Activated CD4-positive, alpha-beta T cell treated with anti-CD3 and anti-CD28 coated beads, Interleukin-2, amount 50 U/mL, for 1 hour (primary cell): ENCODE data around the gene DBH.

Source experiments
- DNase-seq: peaks from one replicate; pipeline ENCODE4 v3.0.0-alpha.2; 2020

Gene DBH

DNA sequence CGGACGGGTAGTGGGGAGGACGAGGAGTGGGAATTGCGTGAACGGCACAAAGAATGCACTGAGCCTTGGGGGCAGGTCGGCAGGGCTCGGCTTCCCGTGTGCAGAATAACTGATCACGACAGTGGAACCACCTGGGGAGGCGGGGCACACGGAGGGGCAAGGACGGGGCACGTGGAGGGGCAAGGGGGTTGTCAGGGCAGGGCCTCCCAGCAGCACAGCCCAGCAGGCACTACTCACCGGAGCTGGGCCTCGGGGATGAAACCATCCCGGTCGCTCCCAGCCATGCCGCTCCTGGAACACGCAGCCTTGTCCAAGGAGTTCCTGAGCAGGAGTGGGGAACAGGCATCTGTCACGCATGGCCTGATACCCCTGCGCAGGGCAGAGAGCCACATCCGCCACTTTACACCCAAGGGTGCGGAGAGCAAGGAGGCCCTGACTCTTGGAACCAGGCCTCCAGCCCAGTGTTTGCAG is 68.6 kb downstream of the DBH start:
- no peak for DNase-seq

DNA sequence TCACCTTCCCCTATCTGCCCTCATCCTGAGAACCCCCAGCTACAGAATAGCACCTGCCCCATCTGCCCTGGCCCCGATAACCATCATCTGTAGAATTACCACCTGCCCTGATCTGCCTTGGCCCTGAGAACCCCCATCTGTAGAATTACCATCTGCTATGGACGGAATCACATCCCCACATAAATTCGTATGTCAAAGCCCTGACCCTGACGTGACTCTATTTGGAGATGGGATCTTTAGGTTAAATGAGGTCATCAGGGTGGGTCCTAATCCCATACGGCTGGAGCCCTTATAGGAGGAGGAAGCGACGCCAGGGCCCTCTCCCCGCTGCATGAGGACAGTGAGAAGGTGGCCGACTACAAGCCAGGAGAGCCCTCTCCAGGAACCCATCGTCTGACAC is 69.4 kb downstream of the DBH start:
- DNase-seq: no peak

DNA sequence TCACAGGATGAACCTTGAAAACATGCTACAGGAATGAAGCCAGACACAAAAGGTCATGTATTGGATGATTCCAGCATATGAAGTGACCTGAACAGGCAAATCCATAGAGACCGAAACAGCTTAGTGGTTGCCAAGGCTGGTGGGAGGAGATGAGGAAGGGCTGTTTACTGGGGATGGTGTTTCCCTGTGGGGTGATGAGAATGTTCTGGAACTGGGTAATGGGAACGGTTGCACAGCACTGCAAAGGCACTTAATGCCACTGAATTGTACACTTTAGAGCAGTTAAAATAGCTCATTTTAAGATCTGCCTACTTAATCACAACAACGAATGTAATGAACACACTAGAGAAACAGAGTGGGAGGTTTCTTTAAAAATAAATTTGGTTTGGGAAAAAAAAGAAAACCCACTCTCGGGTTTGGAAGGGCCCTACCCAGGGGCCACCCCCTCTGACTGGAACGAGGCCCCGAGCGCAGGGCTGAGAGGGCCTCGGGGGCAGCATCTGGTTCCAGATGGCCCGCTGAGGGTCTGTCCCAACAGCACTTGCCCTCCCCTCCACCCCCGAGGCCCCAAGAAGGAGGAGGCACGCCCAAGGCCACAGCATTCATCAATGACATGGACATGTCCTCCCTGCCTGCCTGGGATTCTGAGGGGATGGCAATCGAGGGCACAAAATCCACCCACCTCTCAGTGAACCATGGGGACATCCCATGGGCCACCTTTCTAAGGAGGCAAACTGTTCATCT is 70.3 kb downstream of the DBH start:
- DNase-seq: no peak

DNA sequence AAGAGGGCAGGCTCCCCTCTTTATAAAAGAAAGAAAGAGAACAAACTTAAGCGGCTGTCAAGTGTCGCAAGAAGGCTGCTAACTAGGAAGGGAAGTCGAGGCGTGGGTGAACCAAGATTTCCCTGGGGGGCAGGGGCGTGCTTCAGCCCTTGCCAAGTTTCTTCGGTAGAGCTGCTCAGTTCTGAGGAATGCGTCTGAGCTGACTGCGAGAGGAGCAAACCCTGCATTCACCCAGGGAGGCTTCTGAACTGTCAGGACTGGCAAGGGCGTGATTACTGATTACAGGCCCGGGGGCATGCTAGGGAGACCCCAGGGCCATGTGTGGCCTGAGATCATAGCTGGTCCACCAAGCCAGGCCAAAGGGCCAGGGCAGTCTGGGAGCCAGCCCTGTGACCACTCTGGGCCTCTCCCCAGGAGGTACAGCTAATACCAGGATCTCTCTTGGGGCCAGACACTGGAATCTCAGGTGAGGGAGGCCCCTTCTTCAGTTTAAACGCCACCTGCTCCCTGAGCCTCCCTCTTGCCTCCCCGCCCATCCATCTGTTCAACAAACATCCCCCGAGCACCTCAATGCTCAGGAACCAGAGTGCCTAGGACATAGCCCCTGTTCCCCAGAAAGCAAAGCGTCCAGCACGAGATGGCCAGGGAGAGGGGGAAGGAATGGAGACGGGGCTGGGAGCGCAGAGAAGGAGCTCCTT is 71.1 kb downstream of the DBH start:
- DNase-seq: no peak

DNA sequence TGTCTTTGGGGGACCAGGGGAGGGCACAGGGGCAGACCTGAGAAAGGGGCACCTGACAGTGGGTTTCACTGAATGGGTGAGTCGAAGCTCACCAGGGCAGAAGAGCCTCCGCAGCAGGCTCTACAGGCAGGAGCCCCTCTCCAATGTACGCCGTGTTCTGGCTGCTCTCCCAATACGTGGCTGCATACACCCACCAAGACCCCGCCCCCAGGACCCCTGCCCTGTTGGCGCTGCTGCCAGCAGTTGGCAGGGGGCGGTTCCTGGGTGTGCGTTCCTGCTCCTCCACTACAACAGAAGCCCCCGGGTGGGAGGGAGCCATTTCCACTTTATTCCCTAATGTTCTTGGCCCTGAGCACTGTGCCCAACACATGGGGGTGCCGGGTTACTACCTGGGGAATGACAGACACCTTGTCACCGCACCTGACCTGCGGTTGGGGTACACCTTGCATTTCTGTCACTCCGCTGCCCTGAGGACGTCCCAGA is 71.6 kb downstream of the DBH start:
- no peak for DNase-seq

DNA sequence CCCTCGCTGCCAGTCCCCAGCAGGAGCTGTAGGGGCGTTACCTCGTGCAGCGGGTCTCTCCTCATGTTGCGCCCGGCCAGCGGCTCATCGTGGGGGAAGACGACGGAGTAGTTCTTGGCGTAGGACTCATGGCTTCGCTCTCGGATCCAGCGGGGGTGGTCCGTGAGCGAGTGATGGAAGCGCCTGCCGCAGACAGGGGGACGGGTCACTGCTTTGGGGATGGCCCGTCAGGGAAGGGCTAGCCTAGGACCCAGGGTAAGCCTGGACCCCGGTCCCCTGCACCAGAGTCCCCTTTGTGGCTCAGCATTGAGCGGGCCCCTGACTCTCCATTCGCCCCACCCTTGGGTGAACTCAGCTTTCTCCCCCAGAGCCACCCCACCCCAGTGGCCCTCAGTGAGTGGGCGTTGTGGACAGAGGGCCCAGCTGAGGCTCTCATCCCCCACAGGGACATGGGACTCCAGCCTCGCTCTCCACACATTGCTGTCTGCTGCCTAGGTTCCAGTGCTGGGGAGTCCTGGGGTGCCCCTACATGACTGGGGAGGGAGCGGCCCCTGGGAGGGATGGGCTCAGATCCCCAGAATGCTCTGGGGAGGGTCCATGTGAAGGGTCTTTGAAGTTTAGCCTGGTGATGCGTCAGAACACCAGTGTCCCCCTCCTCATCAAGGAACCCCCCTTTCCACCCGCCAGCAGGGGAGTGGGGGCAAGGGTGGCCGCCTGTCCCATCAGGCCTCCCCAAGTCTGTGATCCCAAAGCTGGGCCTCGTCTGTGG is 72.3 kb downstream of the DBH start:
- no peak for DNase-seq
